Measurements from ENCODE around the gene MEN1. TPM values are rescaled to one million over a fixed set of nuclear protein-coding genes. Genes with fewer than 3 reads are reported as not detected.
A peak's percentile ranks its signal among the peaks of the same experiment; 100 is the strongest.

The MEN1 gene
- total RNA-seq, 1 donor from 2014 or later: 61.5 TPM

DNA sequence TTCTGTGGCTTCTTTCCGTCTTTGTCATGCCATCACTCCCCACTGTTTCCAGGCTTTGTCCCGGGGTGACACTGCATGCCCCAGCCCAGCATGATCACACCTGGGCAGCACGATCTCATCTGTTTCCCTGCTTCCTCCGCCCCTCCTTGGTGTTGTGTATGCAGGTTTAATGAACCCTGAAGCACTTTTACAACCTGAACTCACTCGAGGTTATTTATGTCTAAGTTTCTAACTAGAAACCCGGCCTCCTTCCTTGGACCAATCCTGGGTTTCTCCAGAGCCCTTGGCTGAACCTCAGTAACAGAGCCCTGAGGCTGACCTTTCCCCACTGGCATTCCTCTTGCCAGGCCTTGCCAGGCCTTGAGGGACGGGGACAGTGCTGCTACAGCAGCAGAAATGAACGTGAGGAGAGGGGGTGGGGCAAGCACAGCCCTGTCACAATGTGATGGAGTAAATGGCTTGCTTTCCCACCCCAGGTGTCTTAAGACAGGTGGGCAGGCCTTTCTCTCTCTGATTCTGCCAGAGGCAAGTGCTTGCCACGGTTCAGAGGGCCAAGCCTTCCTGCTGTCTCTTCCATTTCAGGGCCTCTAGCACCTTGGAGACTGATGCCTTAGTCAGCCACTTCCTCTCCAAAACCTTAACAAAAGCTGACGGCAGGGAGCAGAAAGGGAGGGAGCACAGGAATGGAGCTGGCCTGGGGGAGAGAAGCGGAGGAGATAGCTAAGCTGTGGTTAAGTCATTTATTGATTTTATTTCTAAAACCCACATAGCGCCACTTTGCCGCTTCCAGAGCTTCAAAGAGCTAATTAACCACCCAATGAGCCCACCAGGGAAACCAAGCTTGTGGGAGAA, 47.5 kb downstream of the MEN1 start:
- Mint-ChIP-seq H3K9me3 (ENCODE audit: low read depth) (no peaks in the 10 kb centered on the region), H3K27me3 (no peaks in the 10 kb centered on the region), H3K4me3 (ENCODE audit: low read depth) (no peak overlapping the region), H3K4me1 (ENCODE audit: low read depth) (peaks cover 37% of the 10 kb centered on the region), H3K36me3 (ENCODE audit: insufficient read depth) (peaks cover 32% of the 10 kb centered on the region), H3K27ac (peak overlapping the region; percentile 19)
- TF ChIP-seq CTCF (IDR thresholded peaks at IDR 0.05; ENCODE audit: unreplicated experiment): no peak
- no peak for DNase-seq (ENCODE audit: low spot score, unreplicated experiment)

- peaks cover 37% of the 10 kb centered on the region for H3K4me1 Mint-ChIP-seq (ENCODE audit: low read depth)
- H3K27ac Mint-ChIP-seq: peak overlapping the region; percentile 50
Observed at GRCh38 chr11:64762277-64762673, 48.1 kb downstream of the MEN1 start.

GRCh38 chr11:64760759-64761420, 49.5 kb downstream of the MEN1 start:
- H3K4me1 Mint-ChIP-seq (ENCODE audit: low read depth): peaks cover 37% of the 10 kb centered on the region
- H3K27ac Mint-ChIP-seq: no peak overlapping the region
- no peak for TF ChIP-seq CTCF (IDR thresholded peaks at IDR 0.05; ENCODE audit: unreplicated experiment)
- peaks cover 23% of the 10 kb centered on the region for H3K36me3 Mint-ChIP-seq (ENCODE audit: insufficient read depth)
- no peak overlapping the region for H3K4me3 Mint-ChIP-seq (ENCODE audit: low read depth)
- H3K9me3 Mint-ChIP-seq (ENCODE audit: low read depth): no peaks in the 10 kb centered on the region
- no peak for DNase-seq (ENCODE audit: low spot score, unreplicated experiment)
- H3K27me3 Mint-ChIP-seq: no peaks in the 10 kb centered on the region

More at GRCh38 chr11:64762277-64762673, 48.1 kb downstream of the MEN1 start:
- peaks cover 25% of the 10 kb centered on the region for H3K36me3 Mint-ChIP-seq (ENCODE audit: insufficient read depth)
- no peak for DNase-seq (ENCODE audit: low spot score, unreplicated experiment)
- no peak overlapping the region for H3K4me3 Mint-ChIP-seq (ENCODE audit: low read depth)
- TF ChIP-seq CTCF (IDR thresholded peaks at IDR 0.05; ENCODE audit: unreplicated experiment): no peak
- no peaks in the 10 kb centered on the region for H3K27me3 Mint-ChIP-seq
- no peaks in the 10 kb centered on the region for H3K9me3 Mint-ChIP-seq (ENCODE audit: low read depth)

DNA sequence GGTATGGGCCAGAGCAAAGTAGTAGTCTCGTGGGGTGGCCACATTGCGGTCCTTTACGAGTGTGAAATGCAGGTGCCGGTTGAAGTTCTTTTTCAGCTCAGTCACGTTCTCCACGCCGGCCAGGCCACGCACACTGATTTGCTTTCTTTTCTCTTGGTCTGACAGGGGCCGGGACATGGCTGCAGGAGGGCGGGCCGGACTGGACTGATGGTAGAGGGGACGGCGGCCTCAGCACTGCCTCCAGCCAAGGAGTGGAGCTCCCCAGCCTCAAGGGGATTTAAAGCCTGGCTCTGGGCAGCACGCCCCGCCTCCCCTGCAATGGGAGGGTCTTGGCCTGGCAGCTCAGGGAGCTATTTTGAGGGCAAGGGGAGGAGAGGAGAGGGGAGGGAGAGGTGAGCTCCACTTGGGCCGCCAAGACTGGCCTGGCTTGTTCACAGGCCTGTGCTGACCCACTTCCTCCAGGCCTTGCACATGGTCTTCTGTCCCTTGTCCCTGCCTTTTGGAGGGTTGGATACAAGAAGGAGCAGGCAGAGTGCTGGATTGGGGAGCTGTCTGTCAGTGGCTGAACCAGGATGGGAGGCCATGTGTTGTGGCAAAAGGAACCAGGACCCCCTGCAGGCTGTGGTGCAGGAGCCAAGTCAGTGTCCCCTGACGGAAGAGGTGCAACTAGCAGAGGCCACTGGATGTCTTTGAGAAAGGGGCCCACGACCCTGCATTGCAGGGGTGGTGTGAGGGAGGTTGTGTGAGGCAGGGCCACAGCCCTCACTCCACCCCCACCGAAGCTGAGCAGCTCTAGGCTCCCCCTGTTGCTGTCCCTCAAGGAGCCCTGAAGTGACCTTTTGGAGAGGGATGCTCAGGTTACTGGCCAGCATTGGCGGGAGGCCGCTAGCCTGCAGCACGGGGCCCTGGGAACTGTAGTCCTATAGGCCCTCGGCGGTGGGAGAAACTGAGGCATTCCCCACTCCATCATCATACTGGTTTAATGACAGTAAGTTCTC, 50.3 kb downstream of the MEN1 start, which contains the start of gene PYGM:
Gene PYGM, minus strand, starts transcription at position 253 of the 998 bp plus-strand sequence. Its CDS starts 76 bp downstream, at position 177.
- H3K4me3 Mint-ChIP-seq (ENCODE audit: low read depth): no peak within 1 kb of the TSS
- no peaks in the 10 kb centered on the region for H3K27me3 Mint-ChIP-seq
- no peak for DNase-seq (ENCODE audit: low spot score, unreplicated experiment)
- H3K4me1 Mint-ChIP-seq (ENCODE audit: low read depth): peaks cover 35% of the 10 kb centered on the region
- TF ChIP-seq CTCF (IDR thresholded peaks at IDR 0.05; ENCODE audit: unreplicated experiment): no peak
- peaks cover 20% of the 10 kb centered on the region for H3K36me3 Mint-ChIP-seq (ENCODE audit: insufficient read depth)
- no peaks in the 10 kb centered on the region for H3K9me3 Mint-ChIP-seq (ENCODE audit: low read depth)
- H3K27ac Mint-ChIP-seq: peak within 1 kb of the TSS; percentile 44
